ENCODE data around the gene IRAK1.
A peak's percentile ranks its signal among the peaks of the same experiment; 100 is the strongest.

DNA sequence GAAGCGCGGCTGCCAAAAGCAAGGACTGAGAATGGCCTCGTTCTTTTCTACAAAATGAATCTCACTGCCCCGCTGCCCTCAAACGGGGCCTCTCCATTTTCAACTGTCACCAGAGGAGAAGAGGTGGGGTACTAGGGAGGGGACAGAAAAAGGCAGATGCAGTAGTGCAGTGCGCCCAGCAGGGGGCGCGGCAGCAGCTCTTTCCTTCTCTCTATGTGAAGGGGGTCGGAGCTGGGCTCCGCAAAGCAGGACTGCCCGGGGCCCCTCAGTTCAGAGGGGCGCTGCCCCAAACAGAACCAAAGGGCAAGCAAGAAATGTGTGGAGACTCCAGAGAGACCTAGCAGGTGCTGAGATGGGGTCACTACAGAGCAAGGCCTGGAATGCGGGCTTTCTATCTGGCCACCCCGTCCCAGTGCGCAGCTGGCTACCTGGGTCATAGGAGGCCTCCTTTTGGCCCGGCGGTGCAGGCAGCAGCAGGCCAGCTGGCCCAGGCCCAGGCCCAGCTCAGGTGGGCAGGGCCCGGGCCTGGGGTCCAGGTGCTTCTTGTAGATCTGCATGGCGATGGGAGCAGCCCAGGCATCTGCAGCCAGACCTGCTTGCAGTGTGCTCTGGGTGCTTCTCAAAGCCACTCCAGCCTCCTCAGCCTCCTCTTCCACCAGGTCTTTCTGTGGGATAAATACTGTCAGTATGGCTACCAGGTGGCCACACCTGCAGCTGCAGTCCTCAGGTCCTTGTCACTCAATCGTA lies 5.9 kb downstream of the IRAK1 start:
- no peak for TF ChIP-seq POLR2A (IDR thresholded peaks at IDR 0.05)
- TF ChIP-seq, protein P1, sequence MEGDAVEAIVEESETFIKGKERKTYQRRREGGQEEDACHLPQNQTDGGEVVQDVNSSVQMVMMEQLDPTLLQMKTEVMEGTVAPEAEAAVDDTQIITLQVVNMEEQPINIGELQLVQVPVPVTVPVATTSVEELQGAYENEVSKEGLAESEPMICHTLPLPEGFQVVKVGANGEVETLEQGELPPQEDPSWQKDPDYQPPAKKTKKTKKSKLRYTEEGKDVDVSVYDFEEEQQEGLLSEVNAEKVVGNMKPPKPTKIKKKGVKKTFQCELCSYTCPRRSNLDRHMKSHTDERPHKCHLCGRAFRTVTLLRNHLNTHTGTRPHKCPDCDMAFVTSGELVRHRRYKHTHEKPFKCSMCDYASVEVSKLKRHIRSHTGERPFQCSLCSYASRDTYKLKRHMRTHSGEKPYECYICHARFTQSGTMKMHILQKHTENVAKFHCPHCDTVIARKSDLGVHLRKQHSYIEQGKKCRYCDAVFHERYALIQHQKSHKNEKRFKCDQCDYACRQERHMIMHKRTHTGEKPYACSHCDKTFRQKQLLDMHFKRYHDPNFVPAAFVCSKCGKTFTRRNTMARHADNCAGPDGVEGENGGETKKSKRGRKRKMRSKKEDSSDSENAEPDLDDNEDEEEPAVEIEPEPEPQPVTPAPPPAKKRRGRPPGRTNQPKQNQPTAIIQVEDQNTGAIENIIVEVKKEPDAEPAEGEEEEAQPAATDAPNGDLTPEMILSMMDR (IDR thresholded peaks at IDR 0.05) = peak; percentile 53 to 85 (median 68)
